GM13977 (cell line): Measurements from ENCODE around the gene MAGI2.

Experiments
- DNase-seq: peaks from one replicate; pipeline ENCODE4 v3.0.0; 2012; ENCODE audit warnings: low spot score
- in situ Hi-C: fragments of 300-500 bp; cut with MboI; formaldehyde crosslinking; loops from one replicate; pipeline ENCODE4 v1.12.0; 2022; ENCODE audit warnings: low sequenced_read_pairs, low pct_unique_long_range_greater_than_20kb, mixed read lengths, inconsistent platforms; ENCODE audit not compliant: unreplicated experiment
- TF ChIP-seq, protein P1 (sequence below): IDR thresholded peaks from 2 replicates; pipeline ENCODE4 v1.5.1; 2012; ENCODE audit warnings: mild to moderate bottlenecking, control low read depth; ENCODE audit not compliant: insufficient read depth; ENCODE audit errors: extremely low read depth, missing control alignments

Gene MAGI2

DNA sequence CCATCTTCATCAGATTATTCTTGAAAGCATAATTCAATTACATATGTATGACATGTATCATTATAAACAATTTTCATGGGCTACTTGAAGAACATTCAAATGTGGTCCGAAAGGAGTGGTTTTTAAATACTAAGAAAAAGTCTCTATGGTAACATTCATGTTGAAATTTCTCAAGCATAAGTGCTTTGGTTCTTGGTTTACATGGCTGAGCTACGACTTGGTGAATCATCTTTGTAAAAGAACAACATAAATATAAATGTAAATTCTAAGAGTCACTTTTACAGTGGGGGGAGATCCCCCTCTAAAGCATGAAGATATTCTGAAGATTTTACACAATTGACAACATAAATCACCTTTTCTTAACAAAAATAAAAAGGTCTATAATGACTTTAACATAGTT, 118.6 kb downstream of the MAGI2 start:
- TF ChIP-seq, protein P1, sequence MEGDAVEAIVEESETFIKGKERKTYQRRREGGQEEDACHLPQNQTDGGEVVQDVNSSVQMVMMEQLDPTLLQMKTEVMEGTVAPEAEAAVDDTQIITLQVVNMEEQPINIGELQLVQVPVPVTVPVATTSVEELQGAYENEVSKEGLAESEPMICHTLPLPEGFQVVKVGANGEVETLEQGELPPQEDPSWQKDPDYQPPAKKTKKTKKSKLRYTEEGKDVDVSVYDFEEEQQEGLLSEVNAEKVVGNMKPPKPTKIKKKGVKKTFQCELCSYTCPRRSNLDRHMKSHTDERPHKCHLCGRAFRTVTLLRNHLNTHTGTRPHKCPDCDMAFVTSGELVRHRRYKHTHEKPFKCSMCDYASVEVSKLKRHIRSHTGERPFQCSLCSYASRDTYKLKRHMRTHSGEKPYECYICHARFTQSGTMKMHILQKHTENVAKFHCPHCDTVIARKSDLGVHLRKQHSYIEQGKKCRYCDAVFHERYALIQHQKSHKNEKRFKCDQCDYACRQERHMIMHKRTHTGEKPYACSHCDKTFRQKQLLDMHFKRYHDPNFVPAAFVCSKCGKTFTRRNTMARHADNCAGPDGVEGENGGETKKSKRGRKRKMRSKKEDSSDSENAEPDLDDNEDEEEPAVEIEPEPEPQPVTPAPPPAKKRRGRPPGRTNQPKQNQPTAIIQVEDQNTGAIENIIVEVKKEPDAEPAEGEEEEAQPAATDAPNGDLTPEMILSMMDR: no peak
- in situ Hi-C loops: no loop called here
- no peak for DNase-seq

DNA sequence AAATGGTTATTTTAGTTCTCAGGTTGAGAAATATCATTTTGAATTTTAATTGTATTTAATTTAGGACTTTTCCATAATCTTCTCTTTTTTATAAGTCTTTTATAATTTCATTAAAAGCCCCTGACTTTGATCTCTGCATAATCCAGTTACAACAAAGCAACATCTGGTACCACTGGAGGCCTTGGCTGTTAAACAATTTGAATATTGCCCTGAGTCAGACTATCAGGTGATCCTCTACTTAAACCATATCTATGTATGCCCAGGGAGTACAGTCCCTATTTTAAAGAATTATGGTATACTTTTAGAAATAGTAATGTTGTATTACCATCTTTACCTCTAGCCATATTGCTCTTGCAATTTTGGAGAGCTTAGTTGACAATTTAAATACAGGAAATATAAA, 119.1 kb downstream of the MAGI2 start:
- TF ChIP-seq, protein P1: no peak
- in situ Hi-C loops: no loop called here
- DNase-seq: no peak

DNA sequence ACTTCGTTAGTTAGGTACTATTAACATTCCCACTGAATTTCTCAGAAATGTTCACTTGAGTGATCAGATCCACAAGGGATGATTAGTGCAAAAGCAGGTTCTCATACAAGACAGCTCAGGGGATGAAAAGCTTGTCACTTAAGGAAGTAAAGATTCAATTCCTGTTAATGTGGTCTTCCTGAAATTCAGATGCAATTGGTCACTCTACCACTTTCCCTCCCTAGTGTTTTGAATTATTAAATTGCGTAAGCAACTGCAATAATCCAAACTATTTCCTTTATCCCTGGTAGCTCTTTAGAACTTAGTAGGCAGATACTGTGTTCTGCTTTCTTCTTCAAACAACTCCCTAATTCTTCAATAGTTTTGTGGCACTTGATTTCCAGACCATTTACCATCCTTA, 121.4 kb downstream of the MAGI2 start:
- in situ Hi-C loops: no loop called here

DNA sequence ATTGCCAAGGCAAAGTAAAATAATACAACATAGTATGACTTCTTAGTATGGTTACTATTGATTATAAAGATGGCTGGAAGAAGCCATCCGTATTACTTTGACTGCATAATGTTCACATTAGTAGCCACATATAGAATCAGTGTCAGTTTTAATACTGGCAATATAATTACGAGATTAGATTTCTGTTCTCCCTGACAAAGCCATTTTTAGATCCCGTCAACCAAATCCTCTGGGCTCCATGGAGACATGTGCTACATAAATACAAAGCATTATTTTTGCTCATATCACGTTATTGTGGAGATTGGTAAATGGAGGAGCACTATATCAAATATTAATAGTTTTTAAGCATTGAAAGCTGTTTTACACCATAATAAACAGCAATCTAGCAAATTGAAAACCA, 124.0 kb downstream of the MAGI2 start:
- DNase-seq: no peak
- in situ Hi-C loops: no loop called here
- TF ChIP-seq, protein P1: no peak

More for the DNA sequence above, 121.4 kb downstream of the MAGI2 start:
- TF ChIP-seq, protein P1: no peak
- no peak for DNase-seq

DNA sequence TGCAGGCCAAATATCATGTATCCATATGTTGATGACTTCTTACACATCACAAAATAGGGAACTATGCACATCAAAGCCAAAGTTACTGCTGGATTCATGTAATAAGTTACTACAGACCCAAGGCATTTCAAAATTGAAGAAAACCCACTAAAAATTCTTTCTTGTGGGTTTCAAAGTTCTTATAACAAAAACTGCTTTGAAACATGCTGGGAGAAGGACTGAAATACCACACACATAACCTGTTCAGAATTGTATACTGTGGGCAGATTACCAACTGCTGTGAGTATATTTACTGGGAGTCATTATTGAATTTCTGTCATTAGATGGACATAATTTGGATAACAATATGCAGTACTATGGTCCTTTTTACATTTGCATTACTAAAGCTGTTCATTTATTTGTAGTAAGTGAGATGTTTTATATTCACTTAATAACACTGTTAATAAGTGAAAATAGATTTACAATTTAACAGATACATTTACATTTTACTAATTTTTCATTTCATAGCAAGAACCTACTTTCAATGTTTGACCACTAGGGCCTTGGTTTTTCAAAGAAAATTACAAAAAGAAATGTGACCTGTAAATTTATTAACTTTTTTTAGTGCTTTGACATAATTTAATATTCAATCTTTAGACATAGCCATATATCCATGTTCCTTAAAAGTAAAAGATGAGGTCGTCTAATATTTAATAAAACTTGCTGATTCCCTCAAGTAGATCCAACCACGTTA, 132.6 kb downstream of the MAGI2 start:
- TF ChIP-seq, protein P1: no peak
- no peak for DNase-seq
- in situ Hi-C loops: no loop called here

DNA sequence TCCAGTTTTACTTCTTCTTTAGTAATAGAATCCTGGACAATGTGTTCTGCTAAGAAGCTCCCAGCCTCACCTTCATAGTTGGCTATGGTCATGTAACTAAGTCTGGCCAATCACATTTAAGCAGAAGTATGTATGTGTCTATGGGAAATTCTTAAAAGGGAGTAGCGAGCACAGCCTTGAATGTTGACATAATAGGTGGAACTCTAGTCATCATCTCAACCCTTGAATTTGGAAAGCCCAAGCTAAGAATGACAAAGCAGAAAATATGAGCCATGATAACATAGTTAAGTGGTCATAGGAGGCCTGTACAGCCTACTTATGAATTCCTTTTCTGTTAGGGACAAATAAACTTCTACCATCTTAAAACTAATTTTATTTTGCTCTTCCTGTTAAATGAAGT, 134.1 kb downstream of the MAGI2 start:
- TF ChIP-seq, protein P1: no peak
- in situ Hi-C loops: no loop called here
- no peak for DNase-seq

DNA sequence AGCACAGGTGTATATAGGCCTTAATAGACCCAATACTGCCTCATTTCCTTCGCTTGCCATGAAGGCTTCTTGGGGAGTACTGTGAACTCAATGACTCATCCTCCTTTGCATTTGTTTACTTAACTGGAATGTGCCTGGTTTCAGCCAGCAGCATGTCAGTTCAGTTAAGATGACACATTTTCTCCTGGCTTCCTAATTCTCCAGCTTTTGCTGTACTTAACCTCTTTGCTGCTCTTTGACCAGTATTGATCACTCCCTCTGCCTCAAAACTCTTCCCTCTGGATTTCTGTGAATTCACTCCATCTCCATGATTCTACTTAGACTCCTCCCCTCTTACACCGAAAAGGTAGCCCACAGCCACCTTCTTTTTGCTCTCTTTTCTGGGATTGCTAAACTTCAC, 135.7 kb downstream of the MAGI2 start:
- DNase-seq: no peak
- in situ Hi-C loops: no loop called here
- TF ChIP-seq, protein P1: no peak
